Natural killer cell (primary cell): ENCODE measurements around the gene DENR. TPM values are rescaled to one million over a fixed set of nuclear protein-coding genes. Genes with fewer than 3 reads are reported as not detected.

Experiments used
- ATAC-seq, 3 donors: fragments of 150-1000 bp in 2 of 3; fragments of 200-7000 bp in 1 of 3; cut with Tn5 transposase; 1 replicate in 1 of 3; 2 replicates in 2 of 3; pipeline ENCODE4 v1.10.0; 2021; ENCODE audit warnings: mild to moderate bottlenecking in 2 of 3, moderate library complexity in 2 of 3
- DNase-seq, 2 donors: peaks; one replicate each; pipeline versions ENCODE4 v3.0.0 to v3.0.0-alpha.2; 2013 to 2021; ENCODE audit warnings: mixed read lengths in 1 of 2
- H3K27ac ChIP-seq: one replicate; pipeline ENCODE4 v1.5.1; 2013; ENCODE audit warnings: mild to moderate bottlenecking, low read length
- H3K27me3 ChIP-seq: one replicate; pipeline ENCODE4 v1.6.1; 2013; ENCODE audit warnings: low read length; ENCODE audit not compliant: control insufficient read depth, insufficient read depth
- H3K36me3 ChIP-seq: one replicate; pipeline ENCODE4 v1.6.1; 2013; ENCODE audit warnings: low read length; ENCODE audit not compliant: control insufficient read depth, insufficient read depth
- H3K4me1 ChIP-seq: one replicate; pipeline ENCODE4 v1.6.1; 2013; ENCODE audit warnings: low read length; ENCODE audit not compliant: control insufficient read depth, insufficient read depth
- H3K4me3 ChIP-seq: one replicate; pipeline ENCODE4 v1.5.1; 2013; ENCODE audit warnings: low read length
- H3K9me3 ChIP-seq: one replicate; pipeline ENCODE4 v1.6.1; 2013; ENCODE audit warnings: low read length; ENCODE audit not compliant: control insufficient read depth, insufficient read depth
- H3K27ac Mint-ChIP-seq, 2 donors: one replicate each; pipeline ENCODE4 v1.8.0; 2022; ENCODE audit warnings: mild to moderate bottlenecking in 2 of 2, mixed read lengths in 2 of 2, moderate library complexity in 1 of 2
- H3K27me3 Mint-ChIP-seq, 2 donors: one replicate each; pipeline ENCODE4 v1.8.0; 2022; ENCODE audit warnings: low read depth in 2 of 2, mixed read lengths in 2 of 2
- H3K36me3 Mint-ChIP-seq: one replicate; pipeline ENCODE4 v1.8.0; 2022; ENCODE audit warnings: mixed read lengths
- H3K4me1 Mint-ChIP-seq, 2 donors: one replicate each; pipeline ENCODE4 v1.8.0; 2022; ENCODE audit warnings: mixed read lengths in 2 of 2
- H3K4me3 Mint-ChIP-seq: one replicate; pipeline ENCODE4 v1.8.0; 2022; ENCODE audit warnings: mild to moderate bottlenecking, moderate library complexity, mixed read lengths
- H3K9me3 Mint-ChIP-seq, 2 donors: one replicate each; pipeline ENCODE4 v1.8.0; 2022; ENCODE audit warnings: mixed read lengths in 2 of 2
- CTCF ChIP-seq: fragments of 200-600 bp; IDR thresholded peaks from one replicate; pipeline ENCODE4 v1.8.0; 2022; ENCODE audit warnings: antibody characterized with exemption
- WGBS: methylation state at CpG from one replicate; pipeline ENCODE4 v1.1.7; 2013; ENCODE audit warnings: missing lambda C conversion rate; ENCODE audit not compliant: insufficient coverage; 5-methylcytosine and 5-hydroxymethylcytosine counted together
- intact Hi-C: fragments of 100-400 bp; cut with micrococcal nuclease; formaldehyde crosslinking; loops from one replicate; pipeline ENCODE4 v1.14.2; 2022
- total RNA-seq, 4 donors: library from RNA; stranded (reverse); fragments of 120-200 nt in 1 of 4; gene quantifications; one replicate each; pipeline versions ENCODE4 v1.2.3 to v1.2.4, GENCODE V29; 2013 to 2022

The DENR gene
- total RNA-seq, 3 donors from 2014 or later (not counting 1 experiment from before 2014, with no cell fraction given): 30.5 to 42.9 (median 42.7) TPM

GRCh38 chr12:122788387-122788786 lies 35.8 kb downstream of the DENR start:
- Histone ChIP-seq H3K4me1 (no peaks in the 10 kb centered on the region), H3K4me3 (no peak overlapping the region), H3K27me3 (no peaks in the 10 kb centered on the region), H3K27ac (no peak overlapping the region), H3K36me3 (no peaks in the 10 kb centered on the region), H3K9me3 (no peaks in the 10 kb centered on the region)
- no peaks in the 10 kb centered on the region for H3K36me3 Mint-ChIP-seq
- no peak overlapping the region for H3K4me3 Mint-ChIP-seq
- intact Hi-C loops: no loop called here
- TF ChIP-seq CTCF: no peak
- ATAC-seq (no peak), DNase-seq (no peak)
- H3K4me1 Mint-ChIP-seq: no peaks in the 10 kb centered on the region
- no peaks in the 10 kb centered on the region for H3K27me3 Mint-ChIP-seq
- no peaks in the 10 kb centered on the region for H3K9me3 Mint-ChIP-seq
- whole genome bisulfite sequencing: 82% methylated on average over 4 of the region's 4 CpGs
- no peak overlapping the region for H3K27ac Mint-ChIP-seq

- H3K27me3 ChIP-seq: no peaks in the 10 kb centered on the region
- no peak overlapping the region for H3K27ac ChIP-seq
- TF ChIP-seq CTCF: no peak
- DNase-seq (no peak), ATAC-seq (no peak)
- H3K4me1 ChIP-seq: no peaks in the 10 kb centered on the region
- Mint-ChIP-seq H3K4me1 (peaks cover 4% of the 10 kb centered on the region in 2 donors), H3K27me3 (no peaks in the 10 kb centered on the region), H3K27ac (no peak overlapping the region), H3K9me3 (no peaks in the 10 kb centered on the region), H3K36me3 (no peaks in the 10 kb centered on the region), H3K4me3 (no peak overlapping the region)
- 87% methylated on average over 3 of the region's 5 CpGs for WGBS
- H3K4me3 ChIP-seq: no peak overlapping the region
- no peaks in the 10 kb centered on the region for H3K9me3 ChIP-seq
- intact Hi-C loops: loop anchor here (5.0 kb wide), 1 partner anchor 48 kb away; the partner anchor contains the start of gene HIP1R
- H3K36me3 ChIP-seq: no peaks in the 10 kb centered on the region
These were observed 37.0 kb downstream of the DENR start for GRCh38 chr12:122789637-122790036.

- no peak overlapping the region for H3K27ac Mint-ChIP-seq
- no peak for TF ChIP-seq CTCF
- H3K9me3 Mint-ChIP-seq: no peaks in the 10 kb centered on the region
- WGBS: 73% methylated on average over 5 of the region's 5 CpGs
- Histone ChIP-seq H3K9me3 (no peaks in the 10 kb centered on the region), H3K27ac (no peak overlapping the region), H3K4me1 (no peaks in the 10 kb centered on the region), H3K4me3 (no peak overlapping the region), H3K36me3 (no peaks in the 10 kb centered on the region), H3K27me3 (no peaks in the 10 kb centered on the region)
- no peak for DNase-seq
- intact Hi-C loops: loop anchor here (5.0 kb wide), 1 partner anchor 47 kb away; the partner anchor contains the start of gene HIP1R
- no peak for ATAC-seq
- no peaks in the 10 kb centered on the region for H3K36me3 Mint-ChIP-seq
- H3K4me3 Mint-ChIP-seq: no peak overlapping the region
- H3K4me1 Mint-ChIP-seq: peaks cover 4% of the 10 kb centered on the region in 2 donors
- no peaks in the 10 kb centered on the region for H3K27me3 Mint-ChIP-seq
These were observed 37.9 kb downstream of the DENR start for GRCh38 chr12:122790393-122791075.

GRCh38 chr12:122793685-122794106 lies 41.1 kb downstream of the DENR start:
- H3K4me3 ChIP-seq: no peak overlapping the region
- 15% methylated on average over 8 of the region's 10 CpGs for WGBS
- DNase-seq (peak in 1 of 2 donors; percentile 77), ATAC-seq (peak; percentile 77 to 81 (median 78))
- peak; percentile 81 for TF ChIP-seq CTCF
- Mint-ChIP-seq H3K27ac (no peak overlapping the region), H3K9me3 (no peaks in the 10 kb centered on the region), H3K4me1 (peaks cover 4% of the 10 kb centered on the region in 2 donors), H3K4me3 (no peak overlapping the region), H3K36me3 (no peaks in the 10 kb centered on the region), H3K27me3 (no peaks in the 10 kb centered on the region)
- intact Hi-C loops: loop anchor here (1.0 to 5.0 kb wide), 3 partner anchors 44 to 445 kb away; partner anchors contain the start of gene HIP1R
- H3K4me1 ChIP-seq: no peaks in the 10 kb centered on the region
- no peaks in the 10 kb centered on the region for H3K36me3 ChIP-seq
- H3K9me3 ChIP-seq: no peaks in the 10 kb centered on the region
- no peak overlapping the region for H3K27ac ChIP-seq
- no peaks in the 10 kb centered on the region for H3K27me3 ChIP-seq
